GM23338 (cell line): ENCODE results near the gene THADA. TPM values are rescaled to one million over a fixed set of nuclear protein-coding genes. Genes with fewer than 3 reads are reported as not detected.
A peak's percentile ranks its signal among the peaks of the same experiment; 100 is the strongest.

ENCODE experiments used
- ATAC-seq: fragments of 200-7000 bp; cut with Tn5 transposase; 3 replicates; pipeline ENCODE4 v1.9.1; 2020
- DNase-seq: peaks from one replicate; pipeline ENCODE4 v3.0.0-alpha.2; 2015; ENCODE audit warnings: low spot score
- H2AFZ ChIP-seq: fragments of 200-600 bp; sonication (generic); 2 replicates; pipeline ENCODE4 v1.8.0; 2016; ENCODE audit warnings: antibody characterized with exemption, mild to moderate bottlenecking, moderate library complexity
- H3F3A ChIP-seq: fragments of 200-600 bp; sonication (generic); replicated peaks from 2 replicates; pipeline ENCODE4 v1.8.0; 2017; ENCODE audit warnings: antibody characterized with exemption, mixed run types, low read depth
- H3K27ac ChIP-seq: fragments of 200-600 bp; sonication (generic); 2 replicates; pipeline ENCODE4 v1.6.1; 2016; ENCODE audit warnings: low read depth
- H3K27me3 ChIP-seq: fragments of 200-600 bp; sonication (generic); 2 replicates; pipeline ENCODE4 v1.8.0; 2016; ENCODE audit warnings: mild to moderate bottlenecking, mixed run types, moderate library complexity; ENCODE audit not compliant: insufficient read depth
- H3K36me3 ChIP-seq: fragments of 200-600 bp; sonication (generic); 2 replicates; pipeline ENCODE4 v1.8.0; 2016; ENCODE audit warnings: mild to moderate bottlenecking; ENCODE audit not compliant: insufficient read depth
- H3K4me1 ChIP-seq: fragments of 200-600 bp; sonication (generic); 2 replicates; pipeline ENCODE4 v1.8.0; 2016; ENCODE audit warnings: mild to moderate bottlenecking, moderate library complexity; ENCODE audit not compliant: insufficient read depth
- H3K4me2 ChIP-seq: fragments of 200-600 bp; sonication (generic); 2 replicates; pipeline ENCODE4 v1.7.1; 2017; ENCODE audit warnings: mixed run types
- H3K4me3 ChIP-seq: fragments of 200-600 bp; sonication (generic); 2 replicates; pipeline ENCODE4 v1.6.1; 2016; ENCODE audit warnings: mixed run types
- H3K79me2 ChIP-seq: fragments of 200-600 bp; sonication (generic); replicated peaks from 2 replicates; pipeline ENCODE4 v1.8.0; 2017; ENCODE audit warnings: mild to moderate bottlenecking; ENCODE audit not compliant: insufficient read depth
- H3K9me2 ChIP-seq: fragments of 200-600 bp; sonication (generic); 2 replicates; pipeline ENCODE4 v1.8.0; 2017; ENCODE audit not compliant: insufficient read depth
- H4K20me1 ChIP-seq: fragments of 200-600 bp; sonication (generic); replicated peaks from 2 replicates; pipeline ENCODE4 v1.8.0; 2017; ENCODE audit warnings: mild to moderate bottlenecking; ENCODE audit not compliant: insufficient read depth
- H3K27ac Mint-ChIP-seq: 2 replicates; pipeline ENCODE4 v1.8.0; 2020; ENCODE audit warnings: inconsistent platforms, mild to moderate bottlenecking, moderate library complexity, mixed read lengths
- H3K27me3 Mint-ChIP-seq: 3 replicates; pipeline ENCODE4 v1.8.0; 2022; ENCODE audit warnings: low read depth, mild to moderate bottlenecking, moderate library complexity, mixed read lengths, inconsistent platforms; ENCODE audit not compliant: insufficient read depth, poor library complexity
- H3K36me3 Mint-ChIP-seq: 3 replicates; pipeline ENCODE4 v1.8.0; 2021; ENCODE audit warnings: low read depth, mild to moderate bottlenecking, inconsistent platforms, moderate library complexity, mixed read lengths
- H3K4me1 Mint-ChIP-seq: 3 replicates; pipeline ENCODE4 v1.8.0; 2020; ENCODE audit warnings: mild to moderate bottlenecking, inconsistent platforms, mixed read lengths
- H3K4me3 Mint-ChIP-seq: 3 replicates; pipeline ENCODE4 v1.8.0; 2021; ENCODE audit warnings: moderate library complexity, mild to moderate bottlenecking, inconsistent platforms, mixed read lengths
- H3K9me3 Mint-ChIP-seq: 3 replicates; pipeline ENCODE4 v1.8.0; 2020; ENCODE audit warnings: moderate library complexity, mild to moderate bottlenecking, inconsistent platforms, mixed read lengths
- NANOG ChIP-seq: IDR thresholded peaks from 2 replicates; pipeline ENCODE4 v1.6.1; 2016; ENCODE audit warnings: antibody characterized with exemption, borderline replicate concordance
- POLR2AphosphoS5 ChIP-seq: IDR thresholded peaks from 2 replicates; pipeline ENCODE4 v1.6.1; 2016; ENCODE audit warnings: antibody characterized with exemption, low read depth
- STAT1 ChIP-seq: IDR thresholded peaks from one replicate; pipeline ENCODE4 v1.6.1; 2016; ENCODE audit warnings: antibody characterized with exemption; ENCODE audit not compliant: unreplicated experiment
- ZNF114 ChIP-seq: fragments of 250-450 bp; sonication (Bioruptor Pico); IDR thresholded peaks from 2 replicates; pipeline ENCODE4 v1.5.0; 2020; ENCODE audit warnings: mild to moderate bottlenecking, moderate library complexity
- polyA plus RNA-seq: library from polyadenylated mRNA; unstranded; fragments of >200 nt; fragmentation: Nextera tagmentation; extraction: Ambion mirVana; gene quantifications from 2 replicates; pipeline ENCODE4 v1.2.1, GENCODE V29; 2016
- total RNA-seq: library from RNA; depleted of rRNA; stranded (reverse); fragments of >200 nt; shearing (Covaris generic); gene quantifications from 2 replicates; pipeline ENCODE4 v1.2.3, GENCODE V29; 2014
- TF ChIP-seq, protein P1 (sequence below), 2 experiments: fragments of 200-600 bp in 1 of 2; sonication (generic) in 1 of 2; conservative IDR thresholded peaks; 2 replicates each; pipeline versions ENCODE4 v1.5.1 to v1.6.1; 2016 to 2017; ENCODE audit warnings: antibody characterized with exemption in 2 of 2, low read depth in 2 of 2, mild to moderate bottlenecking in 2 of 2, moderate library complexity in 1 of 2
- TF ChIP-seq, protein P2 (sequence below): fragments of 250-450 bp; sonication (Bioruptor Pico); IDR thresholded peaks from 2 replicates; pipeline ENCODE4 v1.5.0; 2020; ENCODE audit warnings: mild to moderate bottlenecking, moderate library complexity
- TF ChIP-seq, protein P3 (sequence below): IDR thresholded peaks from 2 replicates; pipeline ENCODE4 v1.6.1; 2016; ENCODE audit warnings: antibody characterized with exemption

The THADA gene
- total and polyA plus RNA-seq, 2 experiments from 2014 or later = 17.0 to 30.7 TPM

DNA sequence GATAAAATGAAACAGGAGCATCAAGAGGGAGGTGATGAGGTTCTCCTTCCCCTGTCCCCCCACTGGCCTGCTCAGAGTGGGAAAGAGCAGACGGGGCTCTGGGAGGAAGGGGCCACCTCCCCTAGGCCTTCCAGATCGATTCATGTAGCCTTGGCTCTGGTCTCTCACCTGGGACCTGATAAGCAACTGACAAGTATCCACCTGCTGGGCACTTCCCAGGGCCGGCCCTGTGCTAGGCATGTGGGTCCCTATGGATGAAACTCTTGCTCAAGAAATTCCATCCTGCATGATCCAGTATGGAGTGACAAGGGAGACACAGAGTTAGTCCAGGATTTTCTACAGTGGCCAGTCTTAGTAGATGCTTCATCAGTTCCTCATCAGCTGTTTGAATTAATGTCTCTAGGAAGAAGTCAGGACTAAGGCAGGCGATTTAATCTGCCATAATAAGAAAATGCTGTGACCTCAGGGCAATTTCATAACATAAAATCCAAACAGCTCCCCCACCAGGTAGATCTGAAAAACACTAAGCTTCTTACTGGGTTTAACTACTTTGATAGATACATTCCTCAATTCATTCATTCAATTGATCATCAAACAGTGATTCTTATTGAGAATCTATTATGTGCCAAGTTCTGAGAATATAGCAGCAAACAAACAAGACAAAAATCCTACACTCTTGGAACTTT is 324.8 kb downstream of the THADA start:
- Mint-ChIP-seq H3K27ac (no peak overlapping the region), H3K27me3 (peaks cover 5% of the 10 kb centered on the region), H3K36me3 (no peaks in the 10 kb centered on the region), H3K9me3 (no peaks in the 10 kb centered on the region), H3K4me1 (peaks cover 29% of the 10 kb centered on the region), H3K4me3 (no peak overlapping the region)
- DNase-seq (peak; percentile 29), ATAC-seq (no peak)
- no peaks in the 10 kb centered on the region for H3K79me2 ChIP-seq
- H2AFZ ChIP-seq = no peak overlapping the region
- H3K4me2 ChIP-seq = no peak overlapping the region
- H3K4me3 ChIP-seq = no peak overlapping the region
- 0 out of 2 replicates have a peak, but pooled peaks cover 3% of the 10 kb centered on the region for H3K4me1 ChIP-seq
- TF ChIP-seq, protein P1, sequence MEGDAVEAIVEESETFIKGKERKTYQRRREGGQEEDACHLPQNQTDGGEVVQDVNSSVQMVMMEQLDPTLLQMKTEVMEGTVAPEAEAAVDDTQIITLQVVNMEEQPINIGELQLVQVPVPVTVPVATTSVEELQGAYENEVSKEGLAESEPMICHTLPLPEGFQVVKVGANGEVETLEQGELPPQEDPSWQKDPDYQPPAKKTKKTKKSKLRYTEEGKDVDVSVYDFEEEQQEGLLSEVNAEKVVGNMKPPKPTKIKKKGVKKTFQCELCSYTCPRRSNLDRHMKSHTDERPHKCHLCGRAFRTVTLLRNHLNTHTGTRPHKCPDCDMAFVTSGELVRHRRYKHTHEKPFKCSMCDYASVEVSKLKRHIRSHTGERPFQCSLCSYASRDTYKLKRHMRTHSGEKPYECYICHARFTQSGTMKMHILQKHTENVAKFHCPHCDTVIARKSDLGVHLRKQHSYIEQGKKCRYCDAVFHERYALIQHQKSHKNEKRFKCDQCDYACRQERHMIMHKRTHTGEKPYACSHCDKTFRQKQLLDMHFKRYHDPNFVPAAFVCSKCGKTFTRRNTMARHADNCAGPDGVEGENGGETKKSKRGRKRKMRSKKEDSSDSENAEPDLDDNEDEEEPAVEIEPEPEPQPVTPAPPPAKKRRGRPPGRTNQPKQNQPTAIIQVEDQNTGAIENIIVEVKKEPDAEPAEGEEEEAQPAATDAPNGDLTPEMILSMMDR (conservative IDR thresholded peaks at IDR 0.05; ENCODE audit: low read depth in 2 of 2) = peak; percentile 33 to 59
- TF ChIP-seq, protein P2, sequence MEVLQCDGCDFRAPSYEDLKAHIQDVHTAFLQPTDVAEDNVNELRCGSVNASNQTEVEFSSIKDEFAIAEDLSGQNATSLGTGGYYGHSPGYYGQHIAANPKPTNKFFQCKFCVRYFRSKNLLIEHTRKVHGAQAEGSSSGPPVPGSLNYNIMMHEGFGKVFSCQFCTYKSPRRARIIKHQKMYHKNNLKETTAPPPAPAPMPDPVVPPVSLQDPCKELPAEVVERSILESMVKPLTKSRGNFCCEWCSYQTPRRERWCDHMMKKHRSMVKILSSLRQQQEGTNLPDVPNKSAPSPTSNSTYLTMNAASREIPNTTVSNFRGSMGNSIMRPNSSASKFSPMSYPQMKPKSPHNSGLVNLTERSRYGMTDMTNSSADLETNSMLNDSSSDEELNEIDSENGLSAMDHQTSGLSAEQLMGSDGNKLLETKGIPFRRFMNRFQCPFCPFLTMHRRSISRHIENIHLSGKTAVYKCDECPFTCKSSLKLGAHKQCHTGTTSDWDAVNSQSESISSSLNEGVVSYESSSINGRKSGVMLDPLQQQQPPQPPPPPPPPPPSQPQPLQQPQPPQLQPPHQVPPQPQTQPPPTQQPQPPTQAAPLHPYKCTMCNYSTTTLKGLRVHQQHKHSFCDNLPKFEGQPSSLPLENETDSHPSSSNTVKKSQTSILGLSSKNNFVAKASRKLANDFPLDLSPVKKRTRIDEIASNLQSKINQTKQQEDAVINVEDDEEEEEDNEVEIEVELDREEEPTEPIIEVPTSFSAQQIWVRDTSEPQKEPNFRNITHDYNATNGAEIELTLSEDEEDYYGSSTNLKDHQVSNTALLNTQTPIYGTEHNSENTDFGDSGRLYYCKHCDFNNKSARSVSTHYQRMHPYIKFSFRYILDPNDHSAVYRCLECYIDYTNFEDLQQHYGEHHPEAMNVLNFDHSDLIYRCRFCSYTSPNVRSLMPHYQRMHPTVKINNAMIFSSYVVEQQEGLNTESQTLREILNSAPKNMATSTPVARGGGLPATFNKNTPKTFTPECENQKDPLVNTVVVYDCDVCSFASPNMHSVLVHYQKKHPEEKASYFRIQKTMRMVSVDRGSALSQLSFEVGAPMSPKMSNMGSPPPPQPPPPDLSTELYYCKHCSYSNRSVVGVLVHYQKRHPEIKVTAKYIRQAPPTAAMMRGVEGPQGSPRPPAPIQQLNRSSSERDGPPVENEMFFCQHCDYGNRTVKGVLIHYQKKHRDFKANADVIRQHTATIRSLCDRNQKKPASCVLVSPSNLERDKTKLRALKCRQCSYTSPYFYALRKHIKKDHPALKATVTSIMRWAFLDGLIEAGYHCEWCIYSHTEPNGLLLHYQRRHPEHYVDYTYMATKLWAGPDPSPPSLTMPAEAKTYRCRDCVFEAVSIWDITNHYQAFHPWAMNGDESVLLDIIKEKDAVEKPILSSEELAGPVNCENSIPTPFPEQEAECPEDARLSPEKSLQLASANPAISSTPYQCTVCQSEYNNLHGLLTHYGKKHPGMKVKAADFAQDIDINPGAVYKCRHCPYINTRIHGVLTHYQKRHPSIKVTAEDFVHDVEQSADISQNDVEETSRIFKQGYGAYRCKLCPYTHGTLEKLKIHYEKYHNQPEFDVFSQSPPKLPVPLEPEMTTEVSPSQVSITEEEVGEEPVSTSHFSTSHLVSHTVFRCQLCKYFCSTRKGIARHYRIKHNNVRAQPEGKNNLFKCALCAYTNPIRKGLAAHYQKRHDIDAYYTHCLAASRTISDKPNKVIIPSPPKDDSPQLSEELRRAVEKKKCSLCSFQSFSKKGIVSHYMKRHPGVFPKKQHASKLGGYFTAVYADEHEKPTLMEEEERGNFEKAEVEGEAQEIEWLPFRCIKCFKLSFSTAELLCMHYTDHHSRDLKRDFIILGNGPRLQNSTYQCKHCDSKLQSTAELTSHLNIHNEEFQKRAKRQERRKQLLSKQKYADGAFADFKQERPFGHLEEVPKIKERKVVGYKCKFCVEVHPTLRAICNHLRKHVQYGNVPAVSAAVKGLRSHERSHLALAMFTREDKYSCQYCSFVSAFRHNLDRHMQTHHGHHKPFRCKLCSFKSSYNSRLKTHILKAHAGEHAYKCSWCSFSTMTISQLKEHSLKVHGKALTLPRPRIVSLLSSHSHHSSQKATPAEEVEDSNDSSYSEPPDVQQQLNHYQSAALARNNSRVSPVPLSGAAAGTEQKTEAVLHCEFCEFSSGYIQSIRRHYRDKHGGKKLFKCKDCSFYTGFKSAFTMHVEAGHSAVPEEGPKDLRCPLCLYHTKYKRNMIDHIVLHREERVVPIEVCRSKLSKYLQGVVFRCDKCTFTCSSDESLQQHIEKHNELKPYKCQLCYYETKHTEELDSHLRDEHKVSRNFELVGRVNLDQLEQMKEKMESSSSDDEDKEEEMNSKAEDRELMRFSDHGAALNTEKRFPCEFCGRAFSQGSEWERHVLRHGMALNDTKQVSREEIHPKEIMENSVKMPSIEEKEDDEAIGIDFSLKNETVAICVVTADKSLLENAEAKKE (CRISPR knock-in tag) = no peak
- no peak overlapping the region for H3K27ac ChIP-seq
- H4K20me1 ChIP-seq = no peaks in the 10 kb centered on the region
- H3F3A ChIP-seq = no peaks in the 10 kb centered on the region
- H3K27me3 ChIP-seq = no peaks in the 10 kb centered on the region
- no peaks in the 10 kb centered on the region for H3K9me2 ChIP-seq
- H3K36me3 ChIP-seq = no peaks in the 10 kb centered on the region

DNA sequence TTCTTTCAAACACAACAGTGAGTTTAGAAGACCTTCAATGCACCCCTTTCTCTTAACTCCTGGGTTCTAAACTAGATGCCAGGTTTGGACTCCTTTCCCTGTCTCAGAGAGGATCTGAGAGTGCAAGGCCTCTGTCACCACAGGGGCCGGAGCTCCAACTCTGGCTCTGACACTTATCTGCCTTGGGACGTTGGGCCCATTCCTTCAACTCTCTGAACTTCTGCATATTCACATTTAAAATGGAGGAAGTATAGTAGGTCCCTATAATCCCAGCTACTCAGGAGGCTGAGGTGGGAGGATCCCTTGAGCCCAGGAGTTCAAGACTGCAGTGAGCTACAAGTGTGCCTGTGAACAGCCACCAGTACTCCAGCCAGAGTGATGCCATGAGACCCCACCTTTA is 325.4 kb downstream of the THADA start:
- H3K4me1 ChIP-seq = 0 out of 2 replicates have a peak, but pooled peaks cover 3% of the 10 kb centered on the region
- H3K79me2 ChIP-seq = no peaks in the 10 kb centered on the region
- Mint-ChIP-seq H3K4me1 (peaks cover 35% of the 10 kb centered on the region), H3K4me3 (no peak overlapping the region), H3K27me3 (peaks cover 5% of the 10 kb centered on the region), H3K27ac (no peak overlapping the region; the same call in 1 of the 2 replicates), H3K9me3 (no peaks in the 10 kb centered on the region), H3K36me3 (no peaks in the 10 kb centered on the region)
- ATAC-seq (no peak), DNase-seq (no peak)
- H3K4me2 ChIP-seq = no peak overlapping the region
- no peak overlapping the region for H3K27ac ChIP-seq
- no peaks in the 10 kb centered on the region for H3F3A ChIP-seq
- H3K9me2 ChIP-seq = no peaks in the 10 kb centered on the region
- no peaks in the 10 kb centered on the region for H3K27me3 ChIP-seq
- no peaks in the 10 kb centered on the region for H3K36me3 ChIP-seq
- no peaks in the 10 kb centered on the region for H4K20me1 ChIP-seq
- no peak overlapping the region for H3K4me3 ChIP-seq
- H2AFZ ChIP-seq = no peak overlapping the region
- TF ChIP-seq, protein P1 (conservative IDR thresholded peaks at IDR 0.05; ENCODE audit: low read depth in 2 of 2) = no peak
- no peak for TF ChIP-seq POLR2AphosphoS5
- no peak for TF ChIP-seq ZNF114
- TF ChIP-seq NANOG = no peak
- no peak for TF ChIP-seq STAT1
- TF ChIP-seq, protein P3, sequence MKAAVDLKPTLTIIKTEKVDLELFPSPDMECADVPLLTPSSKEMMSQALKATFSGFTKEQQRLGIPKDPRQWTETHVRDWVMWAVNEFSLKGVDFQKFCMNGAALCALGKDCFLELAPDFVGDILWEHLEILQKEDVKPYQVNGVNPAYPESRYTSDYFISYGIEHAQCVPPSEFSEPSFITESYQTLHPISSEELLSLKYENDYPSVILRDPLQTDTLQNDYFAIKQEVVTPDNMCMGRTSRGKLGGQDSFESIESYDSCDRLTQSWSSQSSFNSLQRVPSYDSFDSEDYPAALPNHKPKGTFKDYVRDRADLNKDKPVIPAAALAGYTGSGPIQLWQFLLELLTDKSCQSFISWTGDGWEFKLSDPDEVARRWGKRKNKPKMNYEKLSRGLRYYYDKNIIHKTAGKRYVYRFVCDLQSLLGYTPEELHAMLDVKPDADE = no peak
